HG03064 (cell line): Measurements from ENCODE around the gene ATP5F1E.
"Not testable (repeated sequence)": the region's sequence is repeated elsewhere in the genome, so short reads cannot be mapped to it uniquely, and the experiment has no call there.

ENCODE experiments used
- ATAC-seq: cut with Tn5 transposase; IDR thresholded peaks from one replicate; pipeline ENCODE4 v1.9.1; 2021; ENCODE audit warnings: low read depth; ENCODE audit not compliant: unreplicated experiment

Gene ATP5F1E

GRCh38 chr20:58993332-58994248 is 38.5 kb downstream of the ATP5F1E start:
- ATAC-seq, result no peak

GRCh38 chr20:58992911-58993310 is 39.2 kb downstream of the ATP5F1E start:
- ATAC-seq, result no peak

- ATAC-seq, result no peak
These were observed 40.4 kb downstream of the ATP5F1E start for GRCh38 chr20:58991715-58992114.

GRCh38 chr20:58990651-58991445 is 41.3 kb downstream of the ATP5F1E start:
- no peak for ATAC-seq

GRCh38 chr20:58989196-58989595 is 42.9 kb downstream of the ATP5F1E start:
- ATAC-seq, result no peak

- no peak for ATAC-seq
These were observed 43.6 kb downstream of the ATP5F1E start for GRCh38 chr20:58988565-58988882.

GRCh38 chr20:58987790-58988564 is 44.2 kb downstream of the ATP5F1E start:
- ATAC-seq, result no peak

GRCh38 chr20:58986968-58987517 is 45.1 kb downstream of the ATP5F1E start:
- ATAC-seq, result no peak

- ATAC-seq, result no peak
These were observed 45.7 kb downstream of the ATP5F1E start for GRCh38 chr20:58986286-58986967.

GRCh38 chr20:58985656-58986055 is 46.5 kb downstream of the ATP5F1E start:
- no peak for ATAC-seq

- no peak for ATAC-seq
These were observed 47.4 kb downstream of the ATP5F1E start for GRCh38 chr20:58984691-58985090.

- not testable (repeated sequence) for ATAC-seq
These were observed 49.0 kb downstream of the ATP5F1E start for GRCh38 chr20:58983115-58983468.

- ATAC-seq, result no peak
These were observed 49.6 kb downstream of the ATP5F1E start for GRCh38 chr20:58982406-58983114.

GRCh38 chr20:58981628-58982364 is 50.3 kb downstream of the ATP5F1E start:
- peak; percentile 9 for ATAC-seq

GRCh38 chr20:58980711-58981627 is 51.2 kb downstream of the ATP5F1E start, which contains the start of gene NELFCD:
Gene NELFCD (plus strand): TSS chr20:58981256. CDS start chr20:58981310, 54 bp downstream.
- ATAC-seq, result peak; percentile 56

GRCh38 chr20:58978351-58979190 is 53.6 kb downstream of the ATP5F1E start:
- ATAC-seq, result no peak
